K562 (cell line): ENCODE measurements around the gene ADAM22. TPM values are rescaled to one million over a fixed set of nuclear protein-coding genes. Genes with fewer than 3 reads are reported as not detected.

Source experiments
- ATAC-seq: fragments of 200-7000 bp; cut with Tn5 transposase; 3 replicates; pipeline ENCODE4 v1.9.1; 2020; ENCODE audit warnings: moderate library complexity
- BruUV-seq: library from RNA; stranded (reverse); fragments of 400-500 nt; replicated peaks from 2 replicates; lab custom pipeline; 2021; lab: Mats Ljungman, UMichigan
- CTCF ChIA-PET: fragments of 300-600 bp; formaldehyde crosslinking; extraction: SDS; loops from one replicate; lab custom pipeline; 2021; ENCODE audit warnings: low intra/inter-chr PET ratio; lab: Yijun Ruan, JAX
- POLR2A ChIA-PET: fragments of 300-600, 350-650 bp; sonication (Branson Sonifier 250); formaldehyde crosslinking; extraction: SDS; loops from one replicate; lab custom pipeline; 2021; ENCODE audit warnings: antibody characterized with exemption, inconsistent platforms; lab: Yijun Ruan, JAX
- DNase-seq, 4 experiments: peaks; one replicate each; pipeline versions ENCODE4 v3.0.0 to v3.0.0-alpha.2; 2011 to 2018; ENCODE audit warnings: low spot score in 3 of 4, mixed read lengths in 3 of 4; ENCODE audit errors: extremely low read depth in 1 of 4
- FAIRE-seq: peaks from 2 replicates; lab custom pipeline; 2011; peaks lifted over from hg19 to GRCh38; lab: Jason Lieb, UNC
- H2AFZ ChIP-seq: 2 replicates; pipeline ENCODE4 v1.6.0; 2011; ENCODE audit warnings: low read depth, low read length, control low read depth, inconsistent platforms
- H3K27ac ChIP-seq: fragments of 200-600 bp; 3 replicates; pipeline ENCODE4 v1.8.0; 2011; ENCODE audit warnings: low read depth, mild to moderate bottlenecking, control low read depth, inconsistent platforms, low read length, moderate library complexity, mixed read lengths; ENCODE audit errors: extremely low read depth
- H3K27me3 ChIP-seq, 2 experiments: fragments of 300-600 bp in 1 of 2; 2 replicates in 1 of 2; 3 replicates in 1 of 2; pipeline versions ENCODE4 v1.6.0 to v1.8.0; 2011; ENCODE audit warnings: inconsistent platforms in 2 of 2, low read length in 2 of 2, mild to moderate bottlenecking in 1 of 2, mixed read lengths in 1 of 2, moderate library complexity in 1 of 2; ENCODE audit not compliant: control insufficient read depth in 2 of 2, insufficient read depth in 2 of 2
- H3K36me3 ChIP-seq: fragments of 300-600 bp; 3 replicates; pipeline ENCODE4 v1.8.0; 2011; ENCODE audit warnings: mild to moderate bottlenecking, low read length, inconsistent platforms; ENCODE audit not compliant: control insufficient read depth, insufficient read depth
- H3K4me1 ChIP-seq, 2 experiments: fragments of 200-600 bp in 1 of 2; replicated peaks in 1 of 2; 2 replicates in 1 of 2; 3 replicates in 1 of 2; pipeline versions ENCODE4 v1.5.1 to v1.8.0; 2011; ENCODE audit warnings: inconsistent platforms in 2 of 2, low read length in 2 of 2, mild to moderate bottlenecking in 1 of 2, mixed read lengths in 1 of 2, moderate library complexity in 1 of 2; ENCODE audit not compliant: control insufficient read depth in 2 of 2, insufficient read depth in 2 of 2
- H3K4me2 ChIP-seq: 2 replicates; pipeline ENCODE4 v1.6.1; 2011; ENCODE audit warnings: low read length, control low read depth, inconsistent platforms, mixed read lengths; ENCODE audit not compliant: insufficient read depth
- H3K4me3 ChIP-seq: fragments of 200-600 bp; sonication (generic), shearing (Covaris generic); 2 replicates; pipeline ENCODE4 v1.5.1; 2016; ENCODE audit warnings: control low read depth, inconsistent platforms
- H3K79me2 ChIP-seq: fragments of 200-600 bp; 3 replicates; pipeline ENCODE4 v1.8.0; 2011; ENCODE audit warnings: low read length, inconsistent platforms; ENCODE audit not compliant: control insufficient read depth, insufficient read depth
- H3K9ac ChIP-seq, 2 experiments: 2 replicates each; pipeline versions ENCODE4 v1.6.0 to v1.6.1; 2011; ENCODE audit warnings: low read depth in 2 of 2, low read length in 2 of 2, control low read depth in 1 of 2, inconsistent platforms in 1 of 2, mild to moderate bottlenecking in 1 of 2, mixed read lengths in 1 of 2; ENCODE audit not compliant: insufficient read depth in 1 of 2
- H3K9me1 ChIP-seq: one replicate; pipeline ENCODE4 v1.6.0; 2011; ENCODE audit warnings: inconsistent platforms, mild to moderate bottlenecking, low read length, moderate library complexity; ENCODE audit not compliant: control insufficient read depth, insufficient read depth
- H3K9me3 ChIP-seq: replicated peaks from 2 replicates; pipeline ENCODE4 v1.5.1; 2011; ENCODE audit warnings: low read depth, low read length, inconsistent platforms; ENCODE audit not compliant: control insufficient read depth, insufficient read depth
- H4K20me1 ChIP-seq: replicated peaks from 2 replicates; pipeline ENCODE4 v1.6.1; 2011; ENCODE audit warnings: low read length, inconsistent platforms, mixed read lengths; ENCODE audit not compliant: control insufficient read depth, insufficient read depth
- BRCA1 ChIP-seq, 2 experiments: fragments of 450-650 bp in 1 of 2; sonication (generic) in 1 of 2; formaldehyde crosslinking in 1 of 2; IDR thresholded peaks; 2 replicates each; pipeline versions ENCODE4 v1.5.0 to v1.6.1; 2017 to 2020; ENCODE audit warnings: mild to moderate bottlenecking in 1 of 2, missing genetic modification reagents in 1 of 2
- CEBPB ChIP-seq: fragments of 450-650 bp; IDR thresholded peaks from 2 replicates; pipeline ENCODE4 v1.6.1; 2016; ENCODE audit warnings: missing genetic modification characterization, missing compliant biosample characterization
- CEBPG ChIP-seq, 3 experiments: fragments of 200-800 bp in 1 of 3; sonication (Bioruptor generic) in 1 of 3; sonication (generic) in 1 of 3; formaldehyde crosslinking in 1 of 3; IDR thresholded peaks in 2 of 3; conservative IDR thresholded peaks in 1 of 3; 2 replicates each; pipeline versions ENCODE4 v1.6.1 to v1.8.0; 2016 to 2022; ENCODE audit warnings: missing compliant biosample characterization in 2 of 3, missing genetic modification characterization in 2 of 3, mild to moderate bottlenecking in 1 of 3, missing genetic modification reagents in 1 of 3
- DMBX1 ChIP-seq: fragments of 250-450 bp; sonication (Bioruptor Pico); IDR thresholded peaks from 2 replicates; pipeline ENCODE4 v1.8.0; 2022; ENCODE audit warnings: inconsistent platforms, mild to moderate bottlenecking, moderate library complexity, borderline replicate concordance
- ELF2 ChIP-seq: fragments of 250-450 bp; sonication (Bioruptor Pico); IDR thresholded peaks from 2 replicates; pipeline ENCODE4 v1.5.0; 2021; ENCODE audit warnings: mild to moderate bottlenecking
- EP300 ChIP-seq: IDR thresholded peaks from 2 replicates; pipeline ENCODE4 v1.6.1; 2012; ENCODE audit warnings: low read length, improper control_type of control experiment
- FOXA1 ChIP-seq: fragments of 450-650 bp; IDR thresholded peaks from 2 replicates; pipeline ENCODE4 v1.6.1; 2016; ENCODE audit warnings: mild to moderate bottlenecking, borderline replicate concordance
- GTF2E2 ChIP-seq: fragments of 200-800 bp; sonication (Bioruptor generic); IDR thresholded peaks from 2 replicates; pipeline ENCODE4 v1.6.1; 2016; ENCODE audit warnings: missing genetic modification characterization, missing compliant biosample characterization
- JUND ChIP-seq, 2 experiments: IDR thresholded peaks; 2 replicates in 1 of 2; 3 replicates in 1 of 2; pipeline ENCODE4 v1.6.1; 2011; ENCODE audit warnings: borderline replicate concordance in 2 of 2, low read depth in 2 of 2, low read length in 2 of 2, improper control_type of control experiment in 1 of 2, missing biosample characterization in 1 of 2, missing genetic modification characterization in 1 of 2, missing genetic modification reagents in 1 of 2
- RBM14 ChIP-seq: fragments of 200-400 bp; formaldehyde crosslinking; IDR thresholded peaks from 2 replicates; pipeline ENCODE4 v1.6.1; 2018; ENCODE audit warnings: low read depth, mild to moderate bottlenecking, low read length, moderate library complexity, borderline replicate concordance; ENCODE audit not compliant: insufficient read depth
- RCOR1 ChIP-seq, 2 experiments: IDR thresholded peaks; 2 replicates each; pipeline ENCODE4 v1.6.1; 2012; ENCODE audit warnings: low read depth in 2 of 2, low read length in 2 of 2, borderline replicate concordance in 1 of 2, improper control_type of control experiment in 1 of 2
- SMAD1 ChIP-seq: fragments of 150-350 bp; IDR thresholded peaks from 2 replicates; pipeline ENCODE4 v1.6.1; 2014; ENCODE audit warnings: low read length, low read depth; ENCODE audit not compliant: partially characterized antibody
- SMAD2 ChIP-seq: fragments of 150-350 bp; IDR thresholded peaks from 2 replicates; pipeline ENCODE4 v1.6.1; 2014; ENCODE audit warnings: low read depth, mild to moderate bottlenecking, low read length
- SMARCA4 ChIP-seq: fragments of 450-650 bp; IDR thresholded peaks from 2 replicates; pipeline ENCODE4 v1.6.1; 2016
- ZBTB17 ChIP-seq: fragments of 450-650 bp; formaldehyde crosslinking; IDR thresholded peaks from 2 replicates; pipeline ENCODE4 v1.4.0; 2020; ENCODE audit warnings: mild to moderate bottlenecking
- ZFX ChIP-seq: sonication (generic); formaldehyde crosslinking; IDR thresholded peaks from 2 replicates; pipeline ENCODE4 v1.8.0; 2022; ENCODE audit warnings: mild to moderate bottlenecking, missing genetic modification reagents, moderate library complexity
- ZNF311 ChIP-seq: fragments of 250-450 bp; sonication (Bioruptor Pico); IDR thresholded peaks from 2 replicates; pipeline ENCODE4 v1.4.0; 2020; ENCODE audit warnings: mild to moderate bottlenecking, moderate library complexity
- ZNF316 ChIP-seq: fragments of 450-650 bp; IDR thresholded peaks from 2 replicates; pipeline ENCODE4 v1.6.1; 2016
- WGBS: fragments of 100-300 bp; shearing (Covaris generic); methylation state at CpG from one replicate; pipeline ENCODE4 v1.1.6; 2016; ENCODE audit warnings: low coverage, mixed read lengths; ENCODE audit not compliant: insufficient coverage; ENCODE audit errors: missing lambda C conversion rate; 5-methylcytosine and 5-hydroxymethylcytosine counted together
- in situ Hi-C: fragments of 300-500 bp; cut with MboI; formaldehyde crosslinking; loops from 4 replicates; pipeline ENCODE4 v1.15.0; 2018; ENCODE audit warnings: inconsistent platforms, mixed read lengths
- intact Hi-C: fragments of 100-400 bp; cut with micrococcal nuclease; formaldehyde crosslinking; loops from 2 replicates; pipeline ENCODE4 v1.14.2; 2022
- polyA plus RNA-seq, 8 experiments: library from polyadenylated mRNA; depleted of rRNA in 4 of 8; stranded (reverse) in 5 of 8; unstranded in 3 of 8; fragments of >200 nt; fragmentation: Nextera tagmentation in 2 of 8; fragmentation: Illumina TruSeq in 1 of 8; extraction: Ambion mirVana in 2 of 8; extraction: Trizol in 1 of 8; gene quantifications; 2 replicates each; pipeline versions ENCODE4 v1.2.1 to v1.2.3, GENCODE V29; 2011 to 2014; ENCODE audit warnings: inconsistent platforms in 1 of 8, missing spikeins in 1 of 8
- total RNA-seq, 7 experiments: library from RNA; depleted of rRNA in 6 of 7; stranded (reverse); fragments of >200 nt in 6 of 7; fragmentation: Illumina TruSeq in 2 of 7; extraction: Trizol in 2 of 7; gene quantifications; 2 replicates each; pipeline versions ENCODE4 v1.2.1 to v1.2.3, GENCODE V29; 2011 to 2021; ENCODE audit warnings: low replicate concordance in 1 of 7
- TF ChIP-seq, protein P1 (sequence below): fragments of 450-650 bp; formaldehyde crosslinking; IDR thresholded peaks from 2 replicates; pipeline ENCODE4 v1.4.0; 2022; ENCODE audit warnings: mild to moderate bottlenecking, moderate library complexity
- TF ChIP-seq, protein P2 (sequence below): fragments of 250-450 bp; sonication (Bioruptor Pico); IDR thresholded peaks from 2 replicates; pipeline ENCODE4 v1.5.0; 2021

ADAM22 gene
- total and polyA plus RNA-seq, 9 of the 15 experiments (the other 6 are each of a cell fraction or from before 2014, with no cell fraction given), result 0.01 to 0.58 (median 0.18) TPM

- 65% methylated on average over 3 of the region's 3 CpGs for WGBS
- Histone ChIP-seq H3K9me1 (no peaks in the 10 kb centered on the region), H3K4me3 (no peak overlapping the region), H3K27ac (peak overlapping the region; percentile 43; the same call in 2 of the 3 replicates), H3K4me1 (peaks cover 0 to 16% of the 10 kb centered on the region in 2 experiments; a peak in 2 of 5 replicates), H3K27me3 (no peaks in the 10 kb centered on the region), H3K79me2 (no peaks in the 10 kb centered on the region), H2AFZ (no peak overlapping the region), H3K36me3 (peaks cover 60% of the 10 kb centered on the region), H4K20me1 (no peaks in the 10 kb centered on the region), H3K4me2 (no peak overlapping the region; the same call in 1 of the 2 replicates), H3K9ac (peak overlapping the region in 1 of 2 experiments; percentile 19; a peak in 1 of 4 replicates), H3K9me3 (no peaks in the 10 kb centered on the region)
- BruUV-seq, result no TSS peak
- DNase-seq (peak in 2 of 4 experiments; percentile 19 to 22), FAIRE-seq (no peak), ATAC-seq (peak; percentile 93)
- in situ Hi-C loops (no loop called here), intact Hi-C loops (no loop called here)
- CTCF ChIA-PET, result no interaction called here
- POLR2A ChIA-PET, result interaction anchor here (0.7 to 1.3 kb wide), 3 partner anchors 9 to 14 kb away, joined by 4 to 6 read pairs (median 6); no protein-coding TSS in a partner anchor
- TF ChIP-seq GTF2E2 (tag) (0 out of 2 replicates have a peak, but pooled peaks have one; percentile 30), SMAD2 (no peak), EP300 (peak; percentile 7; the same call in 1 of the 2 replicates), SMAD1 (no peak), FOXA1 (no peak), SMARCA4 (no peak), ZBTB17 (CRISPR knock-in tag) (0 out of 2 replicates have a peak, but pooled peaks have one; percentile 26), CEBPG (CRISPR knock-in tag; IDR thresholded peaks at IDR 0.05) (peak; percentile 87), CEBPG (tag; conservative IDR thresholded peaks at IDR 0.05 in 1 of 2, IDR thresholded peaks at IDR 0.05 in 1 of 2) (peak; percentile 94 to 97), ZNF311 (0 out of 2 replicates have a peak, but pooled peaks have one; percentile 11), RCOR1 (IDR thresholded peaks at IDR 0.05; ENCODE audit: borderline replicate concordance in 1 of 2, low read depth in 2 of 2, low read length in 2 of 2) (0 out of 4 replicates have a peak, but pooled peaks of 1 of the 2 experiments have one; percentile 43), ZFX (no peak), RBM14 (no peak), JUND (IDR thresholded peaks at IDR 0.05; ENCODE audit: borderline replicate concordance, low read depth, low read length) (peak; percentile 82), JUND (tag; IDR thresholded peaks at IDR 0.05; ENCODE audit: borderline replicate concordance, low read depth, low read length) (no peak), DMBX1 (CRISPR knock-in tag) (peak; percentile 75; the same call in 1 of the 2 replicates), ELF2 (CRISPR knock-in tag) (0 out of 2 replicates have a peak, but pooled peaks have one; percentile 38), BRCA1 (IDR thresholded peaks at IDR 0.05) (no peak), BRCA1 (CRISPR knock-in tag; IDR thresholded peaks at IDR 0.05) (no peak), ZNF316 (no peak), CEBPB (tag) (peak; percentile 92)
- TF ChIP-seq, protein P1, sequence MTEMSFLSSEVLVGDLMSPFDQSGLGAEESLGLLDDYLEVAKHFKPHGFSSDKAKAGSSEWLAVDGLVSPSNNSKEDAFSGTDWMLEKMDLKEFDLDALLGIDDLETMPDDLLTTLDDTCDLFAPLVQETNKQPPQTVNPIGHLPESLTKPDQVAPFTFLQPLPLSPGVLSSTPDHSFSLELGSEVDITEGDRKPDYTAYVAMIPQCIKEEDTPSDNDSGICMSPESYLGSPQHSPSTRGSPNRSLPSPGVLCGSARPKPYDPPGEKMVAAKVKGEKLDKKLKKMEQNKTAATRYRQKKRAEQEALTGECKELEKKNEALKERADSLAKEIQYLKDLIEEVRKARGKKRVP (CRISPR knock-in tag), result peak; percentile 95
- TF ChIP-seq, protein P2, sequence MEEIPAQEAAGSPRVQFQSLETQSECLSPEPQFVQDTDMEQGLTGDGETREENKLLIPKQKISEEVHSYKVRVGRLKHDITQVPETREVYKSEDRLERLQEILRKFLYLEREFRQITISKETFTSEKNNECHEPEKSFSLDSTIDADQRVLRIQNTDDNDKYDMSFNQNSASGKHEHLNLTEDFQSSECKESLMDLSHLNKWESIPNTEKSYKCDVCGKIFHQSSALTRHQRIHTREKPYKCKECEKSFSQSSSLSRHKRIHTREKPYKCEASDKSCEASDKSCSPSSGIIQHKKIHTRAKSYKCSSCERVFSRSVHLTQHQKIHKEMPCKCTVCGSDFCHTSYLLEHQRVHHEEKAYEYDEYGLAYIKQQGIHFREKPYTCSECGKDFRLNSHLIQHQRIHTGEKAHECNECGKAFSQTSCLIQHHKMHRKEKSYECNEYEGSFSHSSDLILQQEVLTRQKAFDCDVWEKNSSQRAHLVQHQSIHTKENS (CRISPR knock-in tag), result 0 out of 2 replicates have a peak, but pooled peaks have one; percentile 10
Measured at GRCh38 chr7:88204525-88205110, 270.6 kb downstream of the ADAM22 start.
